ENCODE data around the gene FBN1. TPM values are rescaled to one million over a fixed set of nuclear protein-coding genes. Genes with fewer than 3 reads are reported as not detected.
A peak's percentile ranks its signal among the peaks of the same experiment; 100 is the strongest.

FBN1 gene
- total RNA-seq, 1 experiment from 2014 or later, result 6.7 TPM

GRCh38 chr15:48423896-48424475 lies 221.5 kb downstream of the FBN1 start:
- peak overlapping the region; percentile 43 for H3K27ac ChIP-seq (ENCODE audit: low read length)
- no peaks in the 10 kb centered on the region for H3K9me2 ChIP-seq (replicated peaks; ENCODE audit: low read length)
- H3K4me3 ChIP-seq (ENCODE audit: low read length), result no peak overlapping the region
- peaks cover 20% of the 10 kb centered on the region for H3K4me1 ChIP-seq (ENCODE audit: insufficient read depth, low read length)
- H3K9me3 ChIP-seq (ENCODE audit: low read length), result no peaks in the 10 kb centered on the region
- no peaks in the 10 kb centered on the region for H4K20me1 ChIP-seq (ENCODE audit: low read length)
- no peak overlapping the region for H3K4me2 ChIP-seq (ENCODE audit: low read length)
- no peak overlapping the region for H2AFZ ChIP-seq (ENCODE audit: low read length)
- no peaks in the 10 kb centered on the region for H3K79me2 ChIP-seq (ENCODE audit: low read length)
- intact Hi-C loops (cut with micrococcal nuclease), result no loop called here
- ATAC-seq (peak; percentile 84), DNase-seq (peak; percentile 60)
- no peak overlapping the region for H3K9ac ChIP-seq (ENCODE audit: low read length)
- H3F3A ChIP-seq (ENCODE audit: low read length, unreplicated experiment), result no peaks in the 10 kb centered on the region
- no peaks in the 10 kb centered on the region for H3K27me3 ChIP-seq (ENCODE audit: low read length)
- CTCF ChIA-PET, result no interaction called here
- BruUV-seq (replicated peaks), result no TSS peak
- TF ChIP-seq EZH2 (IDR thresholded peaks at IDR 0.05; ENCODE audit: low read length, unreplicated experiment), result no peak
- no peak for TF ChIP-seq EZH2phosphoT487 (IDR thresholded peaks at IDR 0.05; ENCODE audit: borderline replicate concordance, low read length)
- TF ChIP-seq, protein P1, sequence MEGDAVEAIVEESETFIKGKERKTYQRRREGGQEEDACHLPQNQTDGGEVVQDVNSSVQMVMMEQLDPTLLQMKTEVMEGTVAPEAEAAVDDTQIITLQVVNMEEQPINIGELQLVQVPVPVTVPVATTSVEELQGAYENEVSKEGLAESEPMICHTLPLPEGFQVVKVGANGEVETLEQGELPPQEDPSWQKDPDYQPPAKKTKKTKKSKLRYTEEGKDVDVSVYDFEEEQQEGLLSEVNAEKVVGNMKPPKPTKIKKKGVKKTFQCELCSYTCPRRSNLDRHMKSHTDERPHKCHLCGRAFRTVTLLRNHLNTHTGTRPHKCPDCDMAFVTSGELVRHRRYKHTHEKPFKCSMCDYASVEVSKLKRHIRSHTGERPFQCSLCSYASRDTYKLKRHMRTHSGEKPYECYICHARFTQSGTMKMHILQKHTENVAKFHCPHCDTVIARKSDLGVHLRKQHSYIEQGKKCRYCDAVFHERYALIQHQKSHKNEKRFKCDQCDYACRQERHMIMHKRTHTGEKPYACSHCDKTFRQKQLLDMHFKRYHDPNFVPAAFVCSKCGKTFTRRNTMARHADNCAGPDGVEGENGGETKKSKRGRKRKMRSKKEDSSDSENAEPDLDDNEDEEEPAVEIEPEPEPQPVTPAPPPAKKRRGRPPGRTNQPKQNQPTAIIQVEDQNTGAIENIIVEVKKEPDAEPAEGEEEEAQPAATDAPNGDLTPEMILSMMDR (conservative IDR thresholded peaks at IDR 0.05; ENCODE audit: low read depth, low read length), result no peak
- POLR2A ChIA-PET (ENCODE audit: unreplicated experiment), result no interaction called here
- H3K36me3 ChIP-seq (ENCODE audit: low read depth, low read length), result no peaks in the 10 kb centered on the region

DNA sequence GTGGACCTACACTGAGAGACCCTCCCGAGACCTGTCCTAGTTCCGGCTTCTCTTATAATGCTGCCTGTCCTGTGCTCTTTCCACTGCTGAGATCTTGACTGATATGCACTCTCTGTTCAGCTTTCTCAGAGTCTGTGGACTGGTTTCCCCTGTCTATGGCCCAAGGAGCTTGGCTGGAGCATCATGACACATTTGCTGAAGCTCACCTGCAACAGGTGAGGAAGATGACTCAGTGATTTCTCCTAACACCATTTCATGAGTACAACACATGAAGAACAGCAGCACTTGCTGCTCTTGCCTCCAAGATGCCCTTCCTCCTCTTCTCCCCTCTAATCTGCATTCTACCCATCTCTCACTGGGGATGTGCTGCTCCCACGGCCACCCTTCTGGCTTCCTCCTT lies 222.2 kb downstream of the FBN1 start:
- no TSS peak for BruUV-seq (replicated peaks)
- Histone ChIP-seq H3K4me2 (ENCODE audit: low read length) (no peak overlapping the region), H2AFZ (ENCODE audit: low read length) (no peak overlapping the region), H3K79me2 (ENCODE audit: low read length) (no peaks in the 10 kb centered on the region), H3K4me1 (ENCODE audit: insufficient read depth, low read length) (peaks cover 20% of the 10 kb centered on the region), H3K27ac (ENCODE audit: low read length) (no peak overlapping the region), H3K9ac (ENCODE audit: low read length) (no peak overlapping the region), H3K9me2 (replicated peaks; ENCODE audit: low read length) (no peaks in the 10 kb centered on the region), H3K27me3 (ENCODE audit: low read length) (no peaks in the 10 kb centered on the region), H3K36me3 (ENCODE audit: low read depth, low read length) (no peaks in the 10 kb centered on the region), H4K20me1 (ENCODE audit: low read length) (no peaks in the 10 kb centered on the region), H3K4me3 (ENCODE audit: low read length) (no peak overlapping the region), H3F3A (ENCODE audit: low read length, unreplicated experiment) (no peaks in the 10 kb centered on the region), H3K9me3 (ENCODE audit: low read length) (no peaks in the 10 kb centered on the region)
- TF ChIP-seq EZH2phosphoT487 (IDR thresholded peaks at IDR 0.05; ENCODE audit: borderline replicate concordance, low read length) (no peak), EZH2 (IDR thresholded peaks at IDR 0.05; ENCODE audit: low read length, unreplicated experiment) (no peak)
- TF ChIP-seq, protein P1 (conservative IDR thresholded peaks at IDR 0.05; ENCODE audit: low read depth, low read length), result no peak
- DNase-seq (no peak), ATAC-seq (no peak)
- POLR2A ChIA-PET (ENCODE audit: unreplicated experiment), result no interaction called here
- CTCF ChIA-PET, result no interaction called here
- intact Hi-C loops (cut with micrococcal nuclease), result no loop called here

GRCh38 chr15:48422401-48422800 lies 223.1 kb downstream of the FBN1 start:
- CTCF ChIA-PET, result no interaction called here
- POLR2A ChIA-PET (ENCODE audit: unreplicated experiment), result no interaction called here
- H3K27ac ChIP-seq (ENCODE audit: low read length), result no peak overlapping the region

More at GRCh38 chr15:48422401-48422800, 223.1 kb downstream of the FBN1 start:
- H3K4me1 ChIP-seq (ENCODE audit: insufficient read depth, low read length), result peaks cover 20% of the 10 kb centered on the region
- no peaks in the 10 kb centered on the region for H3F3A ChIP-seq (ENCODE audit: low read length, unreplicated experiment)
- no peak for ATAC-seq
- no peak overlapping the region for H2AFZ ChIP-seq (ENCODE audit: low read length)
- no peak for DNase-seq
- intact Hi-C loops (cut with micrococcal nuclease), result no loop called here
- H3K4me2 ChIP-seq (ENCODE audit: low read length), result no peak overlapping the region
- no peak overlapping the region for H3K4me3 ChIP-seq (ENCODE audit: low read length)
- H3K9me2 ChIP-seq (replicated peaks; ENCODE audit: low read length), result no peaks in the 10 kb centered on the region
- BruUV-seq (replicated peaks), result no TSS peak
- H3K36me3 ChIP-seq (ENCODE audit: low read depth, low read length), result no peaks in the 10 kb centered on the region
- H4K20me1 ChIP-seq (ENCODE audit: low read length), result no peaks in the 10 kb centered on the region
- no peaks in the 10 kb centered on the region for H3K27me3 ChIP-seq (ENCODE audit: low read length)
- no peak overlapping the region for H3K9ac ChIP-seq (ENCODE audit: low read length)
- no peaks in the 10 kb centered on the region for H3K79me2 ChIP-seq (ENCODE audit: low read length)
- no peak for TF ChIP-seq EZH2phosphoT487 (IDR thresholded peaks at IDR 0.05; ENCODE audit: borderline replicate concordance, low read length)
- TF ChIP-seq, protein P1 (conservative IDR thresholded peaks at IDR 0.05; ENCODE audit: low read depth, low read length), result no peak
- no peak for TF ChIP-seq EZH2 (IDR thresholded peaks at IDR 0.05; ENCODE audit: low read length, unreplicated experiment)
- H3K9me3 ChIP-seq (ENCODE audit: low read length), result no peaks in the 10 kb centered on the region
